Muscle of arm (tissue), 14 donors: ENCODE data around the gene CSTPP1. TPM values are rescaled to one million over a fixed set of nuclear protein-coding genes. Genes with fewer than 3 reads are reported as not detected.

Experiments
- DNase-seq: peaks from one replicate; pipeline ENCODE4 v3.0.0-alpha.2; 2013
- long read RNA-seq, 11 donors: transcript quantifications; one replicate each; lab custom pipeline, GENCODE V29; 2026
- polyA plus RNA-seq, 12 donors: library from polyadenylated mRNA; unstranded; fragments of 120-200 nt; gene quantifications; one replicate each; pipeline ENCODE4 v1.2.1, GENCODE V29; 2013; ENCODE audit not compliant: insufficient read length in 12 of 12

Gene CSTPP1, protein sequence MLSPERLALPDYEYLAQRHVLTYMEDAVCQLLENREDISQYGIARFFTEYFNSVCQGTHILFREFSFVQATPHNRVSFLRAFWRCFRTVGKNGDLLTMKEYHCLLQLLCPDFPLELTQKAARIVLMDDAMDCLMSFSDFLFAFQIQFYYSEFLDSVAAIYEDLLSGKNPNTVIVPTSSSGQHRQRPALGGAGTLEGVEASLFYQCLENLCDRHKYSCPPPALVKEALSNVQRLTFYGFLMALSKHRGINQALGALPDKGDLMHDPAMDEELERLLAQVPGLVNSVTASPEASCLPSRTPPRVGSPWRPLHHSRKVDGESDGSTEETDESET
- 10 to 100 TPM in 11 of 12 donors, not detected in 1; 18.6 to 33.6 (median 21.6) TPM for polyA plus RNA-seq
- long read RNA-seq, donor 1, transcript C11orf49-201 (9 exons, 1,645 nt): major isoform, 8 of 22 reads
- long read RNA-seq, donor 1, transcript C11orf49-204 (8 exons, 1,916 nt): minor isoform, 5 of 22 reads
- long read RNA-seq, donor 1, partial matches to known transcripts: 0 of 22 reads
- long read RNA-seq, donor 1, other reads (novel, unspliced or antisense): 0 of 22 reads
- long read RNA-seq, donor 2, transcript C11orf49-201 (9 exons, 1,645 nt): major isoform, 6 of 14 reads
- long read RNA-seq, donor 2, partial matches to known transcripts: 0 of 14 reads
- long read RNA-seq, donor 2, other reads (novel, unspliced or antisense): 0 of 14 reads
- long read RNA-seq, donor 3, partial matches to known transcripts: 0 of 9 reads
- long read RNA-seq, donor 3, other reads (novel, unspliced or antisense): 0 of 9 reads
- long read RNA-seq, donor 4, partial matches to known transcripts: 0 of 2 reads
- long read RNA-seq, donor 4, other reads (novel, unspliced or antisense): 0 of 2 reads
- long read RNA-seq, donor 5: 0 reads
- long read RNA-seq, donor 6, transcript C11orf49-223 (1 exons, 2,141 nt): major isoform, 5 of 9 reads
- long read RNA-seq, donor 6, partial matches to known transcripts: 0 of 9 reads
- long read RNA-seq, donor 6, other reads (novel, unspliced or antisense): 0 of 9 reads
- long read RNA-seq, donor 7, partial matches to known transcripts: 0 of 5 reads
- long read RNA-seq, donor 7, other reads (novel, unspliced or antisense): 0 of 5 reads
- long read RNA-seq, donor 8, transcript C11orf49-201 (9 exons, 1,645 nt): major isoform, 6 of 13 reads
- long read RNA-seq, donor 8, partial matches to known transcripts: 0 of 13 reads
- long read RNA-seq, donor 8, other reads (novel, unspliced or antisense): 0 of 13 reads
- long read RNA-seq, donor 9, partial matches to known transcripts: 0 of 6 reads
- long read RNA-seq, donor 9, other reads (novel, unspliced or antisense): 0 of 6 reads
- long read RNA-seq, donor 10, partial matches to known transcripts: 0 of 10 reads
- long read RNA-seq, donor 10, other reads (novel, unspliced or antisense): 0 of 10 reads
- long read RNA-seq, donor 11, transcript C11orf49-223 (1 exons, 2,141 nt): minor isoform, 5 of 22 reads
- long read RNA-seq, donor 11, transcript C11orf49-201 (9 exons, 1,645 nt): major isoform, 6 of 22 reads
- long read RNA-seq, donor 11, partial matches to known transcripts: 0 of 22 reads
- long read RNA-seq, donor 11, other reads (novel, unspliced or antisense): 0 of 22 reads

- peak; percentile 93 for DNase-seq
Measured at GRCh38 chr11:46936138-46937110, at the start of gene CSTPP1. TSS of gene CSTPP1 (plus strand) at chr11:46936761. CDS start at chr11:46936806, 45 bp downstream.

DNA sequence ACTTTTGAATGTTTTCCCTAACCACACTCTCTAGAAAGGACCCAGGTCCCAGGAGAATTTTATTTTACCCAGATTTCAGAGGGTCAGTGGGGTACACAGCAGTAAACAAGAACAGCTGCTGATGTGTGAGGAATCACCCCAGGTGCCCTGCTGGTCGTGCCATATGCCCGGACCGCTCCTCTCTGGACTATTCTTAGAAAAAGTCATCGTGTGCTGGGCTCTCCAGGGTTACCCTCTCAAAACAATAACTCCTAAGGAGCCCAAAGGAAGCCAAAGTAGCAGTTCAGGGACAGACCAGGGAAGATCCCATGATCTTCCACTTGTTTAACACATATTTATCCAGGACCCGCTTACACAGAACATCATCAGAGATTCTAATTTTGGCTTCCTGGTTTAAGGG is 47.9 kb upstream of the CSTPP1 start:
- DNase-seq: no peak

DNA sequence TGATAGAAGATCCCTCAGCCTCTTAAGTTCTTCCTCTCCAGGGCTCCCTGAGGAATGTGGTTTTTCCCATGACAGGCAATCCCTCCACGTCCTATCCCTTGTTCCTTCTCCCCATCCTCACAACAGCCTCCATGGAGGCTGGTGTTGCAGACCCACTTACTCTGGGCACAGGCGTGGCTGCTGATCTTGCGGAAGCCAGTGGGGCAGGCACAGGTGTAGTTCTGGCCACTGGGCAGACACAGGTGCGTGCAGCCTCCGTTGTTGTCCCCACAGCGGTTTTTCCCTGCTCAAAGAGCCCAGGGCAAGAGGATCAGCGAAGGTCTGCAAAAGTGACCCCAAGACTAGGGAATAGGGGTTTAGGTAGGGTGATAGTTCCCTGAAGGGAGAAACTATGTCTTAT is 47.3 kb upstream of the CSTPP1 start:
- no peak for DNase-seq

- DNase-seq: peak; percentile 82
Measured at GRCh38 chr11:46889689-46890475, 46.7 kb upstream of the CSTPP1 start.

- DNase-seq: no peak
Measured at GRCh38 chr11:46890665-46891064, 45.9 kb upstream of the CSTPP1 start.

DNA sequence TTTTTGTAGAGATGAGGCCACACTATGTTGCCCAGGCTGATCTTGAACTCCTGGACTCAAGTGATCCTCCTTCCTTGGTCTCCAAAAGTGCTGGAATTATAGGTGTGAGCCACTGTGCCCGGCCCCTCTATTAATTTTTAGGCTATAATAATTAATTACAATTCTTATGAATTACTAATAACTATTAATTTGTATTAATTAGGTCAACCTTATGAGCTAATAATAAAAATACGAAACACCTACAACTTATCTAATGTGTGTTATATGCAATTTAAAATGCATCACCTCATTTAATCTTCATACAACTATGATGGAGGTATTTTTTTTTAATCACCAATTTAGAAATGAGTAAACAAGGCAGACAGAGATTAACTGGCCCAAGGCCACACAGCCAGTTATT is 44.5 kb upstream of the CSTPP1 start:
- DNase-seq: no peak

GRCh38 chr11:46892838-46893237 is 43.7 kb upstream of the CSTPP1 start:
- DNase-seq: no peak

- no peak for DNase-seq
Measured at GRCh38 chr11:46894506-46894905, 42.1 kb upstream of the CSTPP1 start.

DNA sequence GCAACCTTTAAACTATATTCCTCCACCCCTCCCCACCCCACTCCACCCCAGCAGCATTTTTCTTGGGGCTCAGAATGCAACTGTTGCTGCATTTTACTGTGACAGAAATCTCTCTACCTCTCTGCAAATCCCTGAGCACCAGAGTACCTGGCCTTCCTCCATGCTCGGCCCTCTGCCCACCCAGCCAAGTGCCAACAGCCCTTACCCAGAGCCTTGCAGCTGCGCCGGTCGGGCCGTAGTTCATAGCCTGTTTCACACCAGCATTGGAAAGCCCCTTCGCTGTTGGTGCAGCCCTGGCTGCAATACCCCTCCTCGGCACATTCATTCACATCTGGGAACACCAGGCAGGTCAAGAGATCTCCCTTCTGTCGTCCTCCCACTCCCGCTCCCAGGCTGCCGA is 41.6 kb upstream of the CSTPP1 start:
- DNase-seq: no peak

- no peak for DNase-seq
Measured at GRCh38 chr11:46895821-46896220, 40.7 kb upstream of the CSTPP1 start.

- no peak for DNase-seq
Measured at GRCh38 chr11:46896719-46897406, 39.7 kb upstream of the CSTPP1 start.

DNA sequence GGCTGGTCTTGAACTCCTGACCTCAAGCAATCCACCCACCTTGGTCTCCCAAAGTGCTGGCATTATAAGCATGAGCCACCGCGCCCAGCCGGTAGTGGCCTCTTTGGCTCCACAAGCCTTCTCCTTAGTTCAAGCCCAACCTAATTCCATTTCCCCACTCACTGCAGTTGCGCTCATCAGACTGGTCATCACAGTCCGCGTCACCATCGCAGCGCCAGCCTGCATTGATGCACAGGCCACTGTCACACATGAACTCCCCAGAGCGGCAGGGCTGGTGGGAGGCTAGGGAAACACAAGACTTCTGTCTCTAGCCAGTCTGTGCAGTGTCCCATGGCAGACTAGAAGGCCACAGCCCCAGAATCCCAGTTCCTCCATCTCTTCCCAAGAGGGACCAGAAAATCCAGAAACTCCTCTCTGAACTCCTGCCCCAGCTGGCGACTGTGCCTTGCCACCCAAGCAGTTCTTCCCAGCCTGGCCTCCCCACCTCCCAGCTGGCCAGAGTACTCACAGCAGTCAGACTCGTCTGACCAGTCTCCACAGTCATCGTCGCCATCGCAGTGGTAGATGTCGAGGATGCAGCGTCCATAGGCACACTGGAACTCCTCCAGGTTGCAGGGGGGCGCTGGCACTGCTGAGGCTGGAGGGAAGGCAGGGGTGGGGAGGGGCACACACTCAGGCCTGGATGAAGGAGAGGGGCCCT is 38.0 kb upstream of the CSTPP1 start:
- no peak for DNase-seq

DNA sequence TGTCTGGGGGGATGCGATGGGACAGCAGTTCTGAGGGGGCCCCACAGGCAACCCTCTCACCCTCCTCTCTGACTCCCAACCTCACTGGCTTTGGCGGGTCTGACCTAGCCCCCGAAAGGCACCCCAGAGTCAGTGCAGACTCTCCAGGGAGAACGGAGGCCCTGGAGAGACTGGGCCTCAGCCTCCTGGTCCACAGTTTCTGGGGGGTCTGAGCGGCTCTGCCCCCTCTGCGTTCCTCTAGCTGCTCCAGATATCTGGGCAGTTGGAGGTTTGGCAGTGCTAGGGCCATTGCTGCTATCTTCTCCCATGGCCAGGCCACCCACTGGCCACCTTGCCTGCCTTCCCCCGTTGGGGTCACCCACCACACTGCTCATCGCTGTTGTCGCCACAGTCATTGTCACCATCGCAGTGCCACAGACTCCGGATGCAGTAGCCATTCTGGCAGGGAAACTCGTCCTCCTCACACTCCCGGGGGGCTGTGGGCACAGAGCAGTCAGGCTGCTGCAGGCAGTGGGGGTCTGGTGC is 37.0 kb upstream of the CSTPP1 start:
- no peak for DNase-seq

DNA sequence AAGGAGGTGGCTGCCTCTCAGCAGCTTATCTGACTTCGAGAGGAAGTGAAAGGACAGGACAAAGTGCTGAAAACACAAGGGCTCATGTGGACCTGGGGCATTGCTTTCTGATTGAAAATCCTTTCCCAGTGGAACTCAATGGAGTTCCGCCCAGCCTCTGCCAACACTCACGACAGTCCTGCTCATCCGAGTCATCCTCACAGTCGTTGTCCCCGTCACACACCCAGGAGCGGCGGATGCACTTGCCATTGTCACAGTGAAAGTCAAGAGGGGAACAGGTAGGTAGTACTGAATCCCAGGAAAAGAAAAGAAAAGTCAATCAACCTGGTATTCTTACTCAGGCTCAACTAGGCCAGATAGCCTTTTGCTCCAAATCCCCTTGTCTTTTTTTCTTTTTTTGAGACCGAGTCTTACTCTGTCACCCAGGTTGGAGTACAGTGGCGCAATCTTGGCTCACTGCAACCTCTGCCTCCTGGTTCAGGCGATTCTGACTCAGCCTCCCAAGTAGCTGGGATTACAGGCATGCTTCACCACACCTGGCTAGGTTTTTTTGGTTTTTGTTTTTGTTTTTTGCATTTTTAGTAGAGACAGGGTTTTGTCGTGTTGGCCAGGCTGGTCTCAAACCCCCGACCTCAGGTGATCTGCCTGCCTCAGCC is 36.3 kb upstream of the CSTPP1 start:
- no peak for DNase-seq

GRCh38 chr11:46901156-46901555 is 35.4 kb upstream of the CSTPP1 start:
- no peak for DNase-seq

DNA sequence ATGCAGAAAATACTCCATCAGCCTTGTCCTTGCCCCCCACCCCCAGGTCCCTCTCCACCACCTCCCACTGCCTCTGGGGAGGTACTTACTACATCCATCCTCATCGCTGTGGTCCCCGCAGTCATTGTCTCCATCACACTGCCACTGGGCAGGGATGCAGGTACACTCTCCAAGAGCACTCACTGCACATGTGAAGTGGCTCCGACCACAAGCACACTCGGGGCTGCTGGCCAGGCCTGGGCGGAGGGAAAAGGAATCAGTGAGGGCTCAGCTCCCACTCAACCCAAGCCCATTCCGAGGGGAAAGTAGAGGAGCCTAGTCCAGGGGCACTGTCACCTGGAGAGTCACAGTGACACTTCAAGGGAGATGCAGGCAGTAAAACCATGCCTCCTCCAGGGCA is 33.9 kb upstream of the CSTPP1 start:
- DNase-seq: no peak

GRCh38 chr11:46903846-46904245 is 32.7 kb upstream of the CSTPP1 start:
- DNase-seq: no peak
